ENCODE data around the gene GLI3.

GRCh38 chr7:42237811-42238541, 967 bp upstream of the GLI3 start:
- TF ChIP-seq EZH2 (IDR thresholded peaks at IDR 0.05; ENCODE audit: borderline replicate concordance, low read depth, low read length, severe bottlenecking), result no peak
- TF ChIP-seq CTCF (IDR thresholded peaks at IDR 0.05; ENCODE audit: borderline replicate concordance, extremely low read depth, low read length, poor library complexity, severe bottlenecking), result peak; percentile 5

Data from DND-41 (cell line).